Fibroblast of mammary gland (primary cell): ENCODE data around the gene AGPS.
A peak's percentile ranks its signal among the peaks of the same experiment; 100 is the strongest.

ENCODE experiments used
- DNase-seq: peaks from one replicate; pipeline ENCODE4 v3.0.0-alpha.2; 2010; ENCODE audit warnings: low read depth
- H3K4me3 ChIP-seq: 2 replicates; pipeline ENCODE4 v1.5.1; 2011; ENCODE audit warnings: low read depth, mild to moderate bottlenecking, low read length, moderate library complexity; ENCODE audit not compliant: control insufficient read depth
- TF ChIP-seq, protein P1 (sequence below): conservative IDR thresholded peaks from 2 replicates; pipeline ENCODE4 v1.5.1; 2011; ENCODE audit warnings: low read depth, low read length, inconsistent platforms; ENCODE audit not compliant: control insufficient read depth, insufficient read depth

Gene AGPS

GRCh38 chr2:177582000-177582399 is 189.4 kb downstream of the AGPS start:
- TF ChIP-seq, protein P1, sequence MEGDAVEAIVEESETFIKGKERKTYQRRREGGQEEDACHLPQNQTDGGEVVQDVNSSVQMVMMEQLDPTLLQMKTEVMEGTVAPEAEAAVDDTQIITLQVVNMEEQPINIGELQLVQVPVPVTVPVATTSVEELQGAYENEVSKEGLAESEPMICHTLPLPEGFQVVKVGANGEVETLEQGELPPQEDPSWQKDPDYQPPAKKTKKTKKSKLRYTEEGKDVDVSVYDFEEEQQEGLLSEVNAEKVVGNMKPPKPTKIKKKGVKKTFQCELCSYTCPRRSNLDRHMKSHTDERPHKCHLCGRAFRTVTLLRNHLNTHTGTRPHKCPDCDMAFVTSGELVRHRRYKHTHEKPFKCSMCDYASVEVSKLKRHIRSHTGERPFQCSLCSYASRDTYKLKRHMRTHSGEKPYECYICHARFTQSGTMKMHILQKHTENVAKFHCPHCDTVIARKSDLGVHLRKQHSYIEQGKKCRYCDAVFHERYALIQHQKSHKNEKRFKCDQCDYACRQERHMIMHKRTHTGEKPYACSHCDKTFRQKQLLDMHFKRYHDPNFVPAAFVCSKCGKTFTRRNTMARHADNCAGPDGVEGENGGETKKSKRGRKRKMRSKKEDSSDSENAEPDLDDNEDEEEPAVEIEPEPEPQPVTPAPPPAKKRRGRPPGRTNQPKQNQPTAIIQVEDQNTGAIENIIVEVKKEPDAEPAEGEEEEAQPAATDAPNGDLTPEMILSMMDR = no peak
- H3K4me3 ChIP-seq = no peak overlapping the region
- no peak for DNase-seq

- peak; percentile 30 for DNase-seq
- H3K4me3 ChIP-seq = no peak overlapping the region
- TF ChIP-seq, protein P1 = no peak
These were observed 191.6 kb downstream of the AGPS start for GRCh38 chr2:177584030-177584692.

DNA sequence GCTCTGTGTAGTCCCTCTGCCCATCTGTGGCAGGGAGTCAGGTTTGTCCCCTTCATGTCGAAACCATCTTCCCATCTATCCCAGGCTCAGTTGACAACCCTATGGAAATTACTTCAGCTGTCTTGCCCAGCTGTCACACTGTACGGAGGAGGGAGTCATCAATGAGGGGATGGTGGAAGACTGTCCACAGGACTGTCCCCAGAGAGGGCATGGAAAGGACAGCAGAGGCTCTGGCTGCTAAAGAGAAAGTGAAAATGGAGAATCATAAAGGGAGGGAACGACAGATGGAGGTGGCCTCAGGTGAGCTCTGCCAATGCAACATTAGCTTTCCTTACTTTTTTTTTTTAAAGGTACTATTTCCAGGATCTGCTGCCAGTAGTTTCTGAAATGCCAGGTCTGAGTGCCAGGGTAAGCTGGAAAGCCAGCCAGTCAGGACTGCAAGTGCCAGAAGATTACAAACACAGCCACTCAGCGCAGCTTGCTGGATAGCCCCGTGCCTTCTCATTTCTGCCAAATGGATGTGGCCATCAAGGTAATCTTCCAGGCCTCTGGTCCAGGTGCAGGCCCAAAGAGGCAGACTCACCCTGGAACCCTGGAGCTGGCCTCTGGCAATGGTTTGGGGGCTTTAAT is 192.8 kb downstream of the AGPS start:
- no peak for DNase-seq
- TF ChIP-seq, protein P1 = no peak
- no peak overlapping the region for H3K4me3 ChIP-seq

- TF ChIP-seq, protein P1 = no peak
- no peak overlapping the region for H3K4me3 ChIP-seq
- no peak for DNase-seq
These were observed 193.6 kb downstream of the AGPS start for GRCh38 chr2:177586154-177586553.

DNA sequence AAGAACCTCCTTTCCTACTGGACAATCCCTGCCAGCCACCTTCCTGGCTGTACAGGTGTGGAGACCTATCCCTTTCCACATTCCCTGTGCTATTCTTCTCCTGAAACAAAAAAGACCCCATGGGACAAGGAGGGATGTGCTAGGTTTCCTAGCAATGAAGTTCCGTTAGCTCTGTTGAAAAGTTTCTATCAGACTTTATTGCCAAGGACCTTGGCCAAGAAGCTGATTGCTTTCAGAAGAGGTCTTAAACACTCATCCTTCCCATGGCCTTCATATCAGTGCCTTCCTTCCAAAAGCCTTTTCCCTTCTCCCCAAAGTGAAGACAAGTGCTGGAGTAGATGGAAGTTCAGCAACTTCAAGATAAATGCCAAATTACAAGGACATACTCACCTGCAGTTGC is 194.8 kb downstream of the AGPS start:
- TF ChIP-seq, protein P1 = no peak
- no peak for DNase-seq
- H3K4me3 ChIP-seq = no peak overlapping the region

- TF ChIP-seq, protein P1 = no peak
- no peak overlapping the region for H3K4me3 ChIP-seq
- DNase-seq = peak; percentile 14
These were observed 196.1 kb downstream of the AGPS start for GRCh38 chr2:177588671-177589070.
